Left ventricle myocardium inferior (tissue), 1 donor: ENCODE results near the gene TMPRSS11A. TPM values are rescaled to one million over a fixed set of nuclear protein-coding genes. Genes with fewer than 3 reads are reported as not detected.

ENCODE experiments used
- DNase-seq: peaks from one replicate; pipeline ENCODE4 v3.0.0-alpha.2; 2020
- H3K27ac ChIP-seq: fragments of 200-600 bp; replicated peaks from 2 replicates; pipeline ENCODE4 v1.8.0; 2021
- H3K27me3 ChIP-seq: fragments of 200-600 bp; 2 replicates; pipeline ENCODE4 v1.8.0; 2021; ENCODE audit warnings: low read depth
- H3K36me3 ChIP-seq: fragments of 200-600 bp; 2 replicates; pipeline ENCODE4 v1.8.0; 2021
- H3K4me1 ChIP-seq: fragments of 200-600 bp; 2 replicates; pipeline ENCODE4 v1.8.0; 2021
- H3K4me3 ChIP-seq: fragments of 200-600 bp; 2 replicates; pipeline ENCODE4 v1.8.0; 2021; ENCODE audit warnings: mild to moderate bottlenecking, moderate library complexity
- H3K9me3 ChIP-seq: fragments of 200-600 bp; replicated peaks from 2 replicates; pipeline ENCODE4 v1.8.0; 2021
- intact Hi-C: fragments of 100-400 bp; cut with micrococcal nuclease; formaldehyde crosslinking; loops from one replicate; pipeline ENCODE4 v1.11.0; 2022
- total RNA-seq: library from RNA; stranded (reverse); fragmentation: NEBNext Ultra II Directional; extraction: Animal tissue kit (Norgen Biotek cat#: 25700); gene quantifications from one replicate; pipeline ENCODE4 v1.2.1, GENCODE V29; 2021
- TF ChIP-seq, protein P1 (sequence below): fragments of 200-600 bp; IDR thresholded peaks from 2 replicates; pipeline ENCODE4 v1.8.0; 2021; ENCODE audit warnings: antibody characterized with exemption, mild to moderate bottlenecking, borderline replicate concordance
- donor health status: DM: no; HTN: yes; CAD: no; lungs with severe emphysema.

The TMPRSS11A gene
- total RNA-seq, 1 donor from 2014 or later = not detected

DNA sequence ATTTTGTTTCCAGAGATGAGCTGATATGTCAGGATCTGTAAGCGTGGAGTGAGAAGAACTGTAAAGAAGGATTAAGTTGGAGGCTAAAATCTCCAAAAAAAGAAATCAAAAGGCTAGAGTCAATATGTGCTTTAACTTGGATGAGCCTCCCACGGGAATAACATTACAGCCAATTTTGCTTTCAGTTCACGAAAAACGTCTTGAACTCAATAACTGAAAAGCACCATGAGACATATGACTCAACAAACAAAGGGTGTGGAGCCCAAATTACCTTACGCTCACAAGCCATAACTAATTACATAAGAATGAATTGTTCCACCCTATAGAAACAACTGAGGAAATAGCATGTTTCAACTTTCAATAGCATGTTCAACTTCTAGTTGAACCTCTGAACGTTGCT lies 101.8 kb downstream of the TMPRSS11A start:
- Histone ChIP-seq H3K27me3 (no peaks in the 10 kb centered on the region), H3K9me3 (peaks cover 9% of the 10 kb centered on the region), H3K27ac (no peak overlapping the region), H3K4me1 (no peaks in the 10 kb centered on the region), H3K36me3 (no peaks in the 10 kb centered on the region), H3K4me3 (no peak overlapping the region)
- intact Hi-C loops = no loop called here
- DNase-seq = no peak
- TF ChIP-seq, protein P1, sequence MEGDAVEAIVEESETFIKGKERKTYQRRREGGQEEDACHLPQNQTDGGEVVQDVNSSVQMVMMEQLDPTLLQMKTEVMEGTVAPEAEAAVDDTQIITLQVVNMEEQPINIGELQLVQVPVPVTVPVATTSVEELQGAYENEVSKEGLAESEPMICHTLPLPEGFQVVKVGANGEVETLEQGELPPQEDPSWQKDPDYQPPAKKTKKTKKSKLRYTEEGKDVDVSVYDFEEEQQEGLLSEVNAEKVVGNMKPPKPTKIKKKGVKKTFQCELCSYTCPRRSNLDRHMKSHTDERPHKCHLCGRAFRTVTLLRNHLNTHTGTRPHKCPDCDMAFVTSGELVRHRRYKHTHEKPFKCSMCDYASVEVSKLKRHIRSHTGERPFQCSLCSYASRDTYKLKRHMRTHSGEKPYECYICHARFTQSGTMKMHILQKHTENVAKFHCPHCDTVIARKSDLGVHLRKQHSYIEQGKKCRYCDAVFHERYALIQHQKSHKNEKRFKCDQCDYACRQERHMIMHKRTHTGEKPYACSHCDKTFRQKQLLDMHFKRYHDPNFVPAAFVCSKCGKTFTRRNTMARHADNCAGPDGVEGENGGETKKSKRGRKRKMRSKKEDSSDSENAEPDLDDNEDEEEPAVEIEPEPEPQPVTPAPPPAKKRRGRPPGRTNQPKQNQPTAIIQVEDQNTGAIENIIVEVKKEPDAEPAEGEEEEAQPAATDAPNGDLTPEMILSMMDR = no peak

Other genes starting within 250 kb of the TMPRSS11A start
- not detected for gene GNRHR, start 209.1 kb downstream of the TMPRSS11A start, total RNA-seq
- not detected for gene TMPRSS11D, start 79.5 kb downstream of the TMPRSS11A start, total RNA-seq
- not detected for gene TMPRSS11F, start 166.4 kb upstream of the TMPRSS11A start, total RNA-seq